GM12878 (cell line): Measurements from ENCODE around the gene ZBTB39. TPM values are rescaled to one million over a fixed set of nuclear protein-coding genes. Genes with fewer than 3 reads are reported as not detected.

ENCODE experiments used
- ATAC-seq: fragments of 200-7000 bp; cut with Tn5 transposase; 3 replicates; pipeline ENCODE4 v1.9.1; 2020; ENCODE audit warnings: mild to moderate bottlenecking, moderate library complexity
- BruUV-seq: library from RNA; stranded (reverse); fragments of 400-500 nt; replicated peaks from 2 replicates; lab custom pipeline; 2021; lab: Mats Ljungman, UMichigan
- CTCF ChIA-PET: fragments of 300-600 bp; sonication (Branson Sonifier 250); formaldehyde crosslinking; extraction: SDS; loops from one replicate; lab custom pipeline; 2021; ENCODE audit warnings: inconsistent platforms; lab: Yijun Ruan, JAX
- POLR2A ChIA-PET: fragments of 350-600 bp; formaldehyde crosslinking; extraction: SDS; loops from one replicate; lab custom pipeline; 2021; ENCODE audit warnings: inconsistent platforms; lab: Charles Lee
- RAD21 ChIA-PET: fragments of 300-600 bp; sonication (Branson Sonifier 250); formaldehyde crosslinking; loops from one replicate; lab custom pipeline; 2023; ENCODE audit warnings: antibody characterized with exemption; ENCODE audit not compliant: unreplicated experiment; lab: Charles Lee
- SMC1A ChIA-PET: fragments of 300-600 bp; sonication (Branson Sonifier 250); formaldehyde crosslinking; loops from one replicate; lab custom pipeline; 2023; ENCODE audit not compliant: unreplicated experiment, uncharacterized antibody; lab: Charles Lee
- DNase-seq: peaks from one replicate; pipeline ENCODE4 v3.0.0-alpha.2; 2011; ENCODE audit warnings: low read depth, low spot score
- FAIRE-seq: peaks from 3 replicates; lab custom pipeline; 2011; peaks lifted over from hg19 to GRCh38; lab: Jason Lieb, UNC
- H2AFZ ChIP-seq: 2 replicates; pipeline ENCODE4 v1.6.0; 2011; ENCODE audit warnings: low read depth, low read length, control low read depth; ENCODE audit not compliant: control insufficient read depth
- H3K27ac ChIP-seq: 2 replicates; pipeline ENCODE4 v1.5.1; 2011; ENCODE audit warnings: control low read depth; ENCODE audit not compliant: control insufficient read depth, insufficient read depth
- H3K27me3 ChIP-seq, 2 experiments: replicated peaks in 1 of 2; 2 replicates each; pipeline versions ENCODE4 v1.6.0 to v1.6.1; 2011; ENCODE audit warnings: low read length in 1 of 2; ENCODE audit not compliant: control insufficient read depth in 2 of 2, insufficient read depth in 2 of 2
- H3K36me3 ChIP-seq, 2 experiments: 2 replicates each; pipeline ENCODE4 v1.5.1; 2011; ENCODE audit warnings: low read length in 1 of 2; ENCODE audit not compliant: control insufficient read depth in 2 of 2, insufficient read depth in 2 of 2
- H3K4me1 ChIP-seq: 2 replicates; pipeline ENCODE4 v1.6.1; 2011; ENCODE audit warnings: mild to moderate bottlenecking, low read length, moderate library complexity, mixed read lengths; ENCODE audit not compliant: control insufficient read depth, insufficient read depth
- H3K4me2 ChIP-seq: 2 replicates; pipeline ENCODE4 v1.6.0; 2011; ENCODE audit warnings: control low read depth; ENCODE audit not compliant: control insufficient read depth, insufficient read depth
- H3K4me3 ChIP-seq: fragments of 200-600 bp; sonication (generic); 2 replicates; pipeline ENCODE4 v1.5.1; 2016
- H3K79me2 ChIP-seq: 2 replicates; pipeline ENCODE4 v1.6.0; 2011; ENCODE audit warnings: low read length; ENCODE audit not compliant: control insufficient read depth, insufficient read depth
- H3K9ac ChIP-seq: 2 replicates; pipeline ENCODE4 v1.8.0; 2011; ENCODE audit warnings: low read length, control low read depth, mixed read lengths; ENCODE audit not compliant: control insufficient read depth, insufficient read depth
- H3K9me3 ChIP-seq: replicated peaks from 3 replicates; pipeline ENCODE4 v1.5.1; 2011; ENCODE audit warnings: mild to moderate bottlenecking, low read length; ENCODE audit not compliant: control insufficient read depth, insufficient read depth
- H4K20me1 ChIP-seq: 2 replicates; pipeline ENCODE4 v1.6.0; 2011; ENCODE audit not compliant: control insufficient read depth, insufficient read depth
- E2F8 ChIP-seq: fragments of 450-650 bp; IDR thresholded peaks from 2 replicates; pipeline ENCODE4 v1.6.1; 2018; ENCODE audit warnings: mild to moderate bottlenecking, low read depth, moderate library complexity; ENCODE audit not compliant: partially characterized antibody
- EP300 ChIP-seq, 2 experiments: fragments of 150-350 bp in 1 of 2; IDR thresholded peaks; 2 replicates each; pipeline ENCODE4 v1.6.1; 2011 to 2012; ENCODE audit warnings: low read depth in 2 of 2, low read length in 2 of 2, borderline replicate concordance in 1 of 2, improper control_type of control experiment in 1 of 2, inconsistent platforms in 1 of 2; ENCODE audit not compliant: control insufficient read depth in 1 of 2
- JUND ChIP-seq: IDR thresholded peaks from 2 replicates; pipeline ENCODE4 v1.6.1; 2012; ENCODE audit warnings: low read depth, mild to moderate bottlenecking, low read length, improper control_type of control experiment, moderate library complexity
- NR2C2 ChIP-seq: IDR thresholded peaks from 2 replicates; pipeline ENCODE4 v1.6.1; 2011; ENCODE audit warnings: borderline replicate concordance, low read depth; ENCODE audit not compliant: control insufficient read depth, insufficient read length
- POU2F2 ChIP-seq: IDR thresholded peaks from 3 replicates; pipeline ENCODE4 v1.6.1; 2011; ENCODE audit warnings: low read depth, mild to moderate bottlenecking, low read length, borderline replicate concordance
- REST ChIP-seq: IDR thresholded peaks from 2 replicates; pipeline ENCODE4 v1.6.1; 2012; ENCODE audit warnings: mild to moderate bottlenecking, low read depth, low read length
- RUNX3 ChIP-seq: IDR thresholded peaks from 2 replicates; pipeline ENCODE4 v1.6.1; 2012; ENCODE audit warnings: low read length, inconsistent platforms
- SRF ChIP-seq, 2 experiments: IDR thresholded peaks; 2 replicates each; pipeline ENCODE4 v1.6.1; 2011; ENCODE audit warnings: low read depth in 2 of 2, low read length in 2 of 2, mild to moderate bottlenecking in 1 of 2, moderate library complexity in 1 of 2
- STAT3 ChIP-seq: IDR thresholded peaks from 2 replicates; pipeline ENCODE4 v1.6.1; 2011; ENCODE audit warnings: low read depth, low read length, improper control_type of control experiment
- ZNF24 ChIP-seq: fragments of 450-650 bp; IDR thresholded peaks from 2 replicates; pipeline ENCODE4 v1.6.1; 2017; ENCODE audit warnings: antibody characterized with exemption, mild to moderate bottlenecking
- ZNF384 ChIP-seq: IDR thresholded peaks from 2 replicates; pipeline ENCODE4 v1.6.1; 2012; ENCODE audit warnings: low read depth, mild to moderate bottlenecking, low read length, improper control_type of control experiment, borderline replicate concordance
- ZNF592 ChIP-seq: fragments of 450-650 bp; IDR thresholded peaks from 2 replicates; pipeline ENCODE4 v1.6.1; 2017; ENCODE audit warnings: mild to moderate bottlenecking, moderate library complexity
- ZNF622 ChIP-seq: fragments of 450-650 bp; IDR thresholded peaks from 2 replicates; pipeline ENCODE4 v1.6.1; 2017; ENCODE audit warnings: mild to moderate bottlenecking, inconsistent platforms
- WGBS: methylation state at CpG from one replicate; pipeline ENCODE4 v1.1.6; 2016; ENCODE audit warnings: low lambda C conversion rate; ENCODE audit not compliant: insufficient replicate concordance, insufficient coverage; ENCODE audit errors: missing lambda C conversion rate; 5-methylcytosine and 5-hydroxymethylcytosine counted together
- in situ Hi-C: fragments of 300-500 bp; cut with MboI; formaldehyde crosslinking; loops from 9 replicates; pipeline ENCODE4 v1.14.3; 2018; ENCODE audit warnings: mixed read lengths
- intact Hi-C: fragments of 100-400 bp; cut with micrococcal nuclease; formaldehyde crosslinking; loops from one replicate; pipeline ENCODE4 v1.14.2; 2022; ENCODE audit not compliant: unreplicated experiment
- polyA plus RNA-seq, 11 experiments: library from polyadenylated mRNA; depleted of rRNA in 4 of 11; unstranded in 6 of 11; stranded (reverse) in 5 of 11; fragments of >200 nt; fragmentation: Nextera tagmentation in 4 of 11; fragmentation: Illumina TruSeq in 1 of 11; extraction: Ambion mirVana in 4 of 11; extraction: Trizol in 1 of 11; gene quantifications; 1 replicate in 1 of 11; 2 replicates in 10 of 11; pipeline versions ENCODE4 v1.2.1 to v1.2.3, GENCODE V29; 2011 to 2016; ENCODE audit warnings: inconsistent platforms in 2 of 11, missing spikeins in 2 of 11, low read depth in 1 of 11
- total RNA-seq, 4 experiments: library from RNA; depleted of rRNA in 3 of 4; stranded (reverse); fragments of >200 nt in 3 of 4; fragmentation: Illumina TruSeq in 1 of 4; extraction: Trizol in 1 of 4; gene quantifications; 2 replicates each; pipeline versions ENCODE4 v1.2.1 to v1.2.3, GENCODE V29; 2013 to 2021

The ZBTB39 gene
- total and polyA plus RNA-seq, 10 of the 15 experiments (the other 5 are each of a cell fraction or from before 2014, with no cell fraction given): 0.88 to 6.8 (median 4.4) TPM

GRCh38 chr12:57040211-57040610 lies 33.9 kb upstream of the ZBTB39 start:
- ATAC-seq (no peak), DNase-seq (no peak), FAIRE-seq (no peak)
- CTCF ChIA-PET: interaction anchor here (1.0 to 1.9 kb wide), 5 partner anchors 9 to 84 kb away, joined by 3 to 5 read pairs (median 4); partner anchors contain the start of gene STAT6
- SMC1A ChIA-PET: interaction anchor here (1.5 kb wide), 1 partner anchor 17 kb away, joined by 3 read pairs; no protein-coding TSS in a partner anchor
- Histone ChIP-seq H3K4me2 (no peak overlapping the region), H4K20me1 (no peaks in the 10 kb centered on the region), H3K4me1 (no peaks in the 10 kb centered on the region), H3K9me3 (no peaks in the 10 kb centered on the region), H3K79me2 (no peaks in the 10 kb centered on the region), H3K9ac (no peak overlapping the region), H3K27me3 (no peaks in the 10 kb centered on the region), H2AFZ (no peak overlapping the region), H3K27ac (no peak overlapping the region), H3K36me3 (no peaks in the 10 kb centered on the region), H3K4me3 (no peak overlapping the region)
- intact Hi-C loops: no loop called here
- WGBS: 52% methylated on average over 4 of the region's 4 CpGs
- in situ Hi-C loops: no loop called here
- POLR2A ChIA-PET: interaction anchor here (0.9 kb wide), 1 partner anchor 261 kb away, joined by 3 read pairs; no protein-coding TSS in a partner anchor
- no TSS peak for BruUV-seq
- RAD21 ChIA-PET: interaction anchor here (1.1 kb wide), 1 partner anchor 8 kb away, joined by 4 read pairs; no protein-coding TSS in a partner anchor
- no peak for TF ChIP-seq ZNF622
- TF ChIP-seq EP300 (IDR thresholded peaks at IDR 0.05; ENCODE audit: borderline replicate concordance in 1 of 2, control insufficient read depth in 1 of 2, low read depth in 2 of 2, low read length in 2 of 2): no peak
- no peak for TF ChIP-seq E2F8
- TF ChIP-seq JUND: no peak
- no peak for TF ChIP-seq POU2F2
- no peak for TF ChIP-seq ZNF24
- no peak for TF ChIP-seq ZNF384
- no peak for TF ChIP-seq SRF (IDR thresholded peaks at IDR 0.05; ENCODE audit: low read depth in 2 of 2, low read length in 2 of 2)
- no peak for TF ChIP-seq ZNF592
- no peak for TF ChIP-seq REST
- no peak for TF ChIP-seq STAT3
- TF ChIP-seq RUNX3: no peak
- no peak for TF ChIP-seq NR2C2
